ENCODE results near the gene SCARF2. TPM values are rescaled to one million over a fixed set of nuclear protein-coding genes. Genes with fewer than 3 reads are reported as not detected.
"Not testable (repeated sequence)": the region's sequence is repeated elsewhere in the genome, so short reads cannot be mapped to it uniquely, and the experiment has no call there.

SCARF2 gene
- total RNA-seq, 2 donors from 2014 or later, result 49.4 to 108 TPM

GRCh38 chr22:20479612-20480196, 42.1 kb upstream of the SCARF2 start:
- H3K9me3 ChIP-seq, result no peaks in the 10 kb centered on the region
- no peak for ATAC-seq (ENCODE audit: insufficient number of reproducible peaks, low FRiP score, low read depth)
- DNase-seq (ENCODE audit: low spot score), result no peak
- peaks cover 0 to 6% of the 10 kb centered on the region in 2 donors for H3K4me1 ChIP-seq (ENCODE audit: control insufficient read depth in 1 of 2, low read depth in 2 of 2)
- H3K4me3 ChIP-seq, result no peak overlapping the region
- H3K27ac ChIP-seq, result no peak overlapping the region
- no peaks in the 10 kb centered on the region for H3K27me3 ChIP-seq (replicated peaks; ENCODE audit: insufficient read depth)
- TF ChIP-seq, protein P1, sequence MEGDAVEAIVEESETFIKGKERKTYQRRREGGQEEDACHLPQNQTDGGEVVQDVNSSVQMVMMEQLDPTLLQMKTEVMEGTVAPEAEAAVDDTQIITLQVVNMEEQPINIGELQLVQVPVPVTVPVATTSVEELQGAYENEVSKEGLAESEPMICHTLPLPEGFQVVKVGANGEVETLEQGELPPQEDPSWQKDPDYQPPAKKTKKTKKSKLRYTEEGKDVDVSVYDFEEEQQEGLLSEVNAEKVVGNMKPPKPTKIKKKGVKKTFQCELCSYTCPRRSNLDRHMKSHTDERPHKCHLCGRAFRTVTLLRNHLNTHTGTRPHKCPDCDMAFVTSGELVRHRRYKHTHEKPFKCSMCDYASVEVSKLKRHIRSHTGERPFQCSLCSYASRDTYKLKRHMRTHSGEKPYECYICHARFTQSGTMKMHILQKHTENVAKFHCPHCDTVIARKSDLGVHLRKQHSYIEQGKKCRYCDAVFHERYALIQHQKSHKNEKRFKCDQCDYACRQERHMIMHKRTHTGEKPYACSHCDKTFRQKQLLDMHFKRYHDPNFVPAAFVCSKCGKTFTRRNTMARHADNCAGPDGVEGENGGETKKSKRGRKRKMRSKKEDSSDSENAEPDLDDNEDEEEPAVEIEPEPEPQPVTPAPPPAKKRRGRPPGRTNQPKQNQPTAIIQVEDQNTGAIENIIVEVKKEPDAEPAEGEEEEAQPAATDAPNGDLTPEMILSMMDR (IDR thresholded peaks at IDR 0.05), result no peak
- H3K36me3 ChIP-seq, result no peaks in the 10 kb centered on the region

DNA sequence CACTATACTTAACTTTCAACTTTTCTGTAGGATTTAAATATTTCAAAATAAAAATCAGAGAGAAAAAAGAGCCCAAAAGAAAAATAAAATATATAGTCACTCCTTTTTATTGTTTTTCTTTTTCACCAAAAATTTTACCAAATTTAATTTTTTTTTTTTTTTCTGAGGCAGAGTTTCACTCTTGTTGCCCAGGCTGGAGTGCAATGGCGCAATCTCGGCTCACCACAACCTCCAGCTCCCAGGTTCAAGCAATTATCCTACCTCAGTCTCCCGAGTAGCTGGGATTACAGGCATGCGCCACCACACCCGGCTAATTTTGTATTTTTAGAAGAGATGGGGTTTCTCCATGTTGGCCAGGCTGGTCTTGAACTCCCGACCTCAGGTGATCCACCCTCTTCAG, 40.4 kb upstream of the SCARF2 start:
- not testable (repeated sequence) for H3K36me3 ChIP-seq; H3K4me1 ChIP-seq (ENCODE audit: control insufficient read depth in 1 of 2, low read depth in 2 of 2); H3K27ac ChIP-seq; H3K4me3 ChIP-seq; H3K9me3 ChIP-seq; ATAC-seq (ENCODE audit: insufficient number of reproducible peaks, low FRiP score, low read depth); DNase-seq (ENCODE audit: low spot score); H3K27me3 ChIP-seq (replicated peaks; ENCODE audit: insufficient read depth)

- not testable (repeated sequence) for H3K27ac ChIP-seq; H3K9me3 ChIP-seq; H3K4me1 ChIP-seq (ENCODE audit: control insufficient read depth in 1 of 2, low read depth in 2 of 2); ATAC-seq (ENCODE audit: insufficient number of reproducible peaks, low FRiP score, low read depth); DNase-seq (ENCODE audit: low spot score); H3K27me3 ChIP-seq (replicated peaks; ENCODE audit: insufficient read depth); H3K4me3 ChIP-seq
- H3K36me3 ChIP-seq, result peaks cover 10% of the 10 kb centered on the region
Measured at GRCh38 chr22:20475569-20475968, 37.9 kb upstream of the SCARF2 start.

- TF ChIP-seq, protein P1 (IDR thresholded peaks at IDR 0.05), result no peak
- ATAC-seq (ENCODE audit: insufficient number of reproducible peaks, low FRiP score, low read depth), result no peak
- Histone ChIP-seq H3K4me3 (no peak overlapping the region), H3K27me3 (replicated peaks; ENCODE audit: insufficient read depth) (no peaks in the 10 kb centered on the region), H3K4me1 (ENCODE audit: control insufficient read depth in 1 of 2, low read depth in 2 of 2) (peaks cover 0 to 6% of the 10 kb centered on the region in 2 donors), H3K27ac (no peak overlapping the region), H3K36me3 (peaks cover 10% of the 10 kb centered on the region), H3K9me3 (no peaks in the 10 kb centered on the region)
- no peak for DNase-seq (ENCODE audit: low spot score)
Measured at GRCh38 chr22:20475115-20475436, 37.5 kb upstream of the SCARF2 start.

GRCh38 chr22:20472629-20473442, 35.2 kb upstream of the SCARF2 start:
- Histone ChIP-seq H3K36me3 (peaks cover 20% of the 10 kb centered on the region), H3K4me3 (no peak overlapping the region), H3K27me3 (replicated peaks; ENCODE audit: insufficient read depth) (no peaks in the 10 kb centered on the region), H3K9me3 (no peaks in the 10 kb centered on the region), H3K27ac (no peak overlapping the region), H3K4me1 (ENCODE audit: control insufficient read depth in 1 of 2, low read depth in 2 of 2) (peaks cover 0 to 6% of the 10 kb centered on the region in 2 donors)
- TF ChIP-seq, protein P1 (IDR thresholded peaks at IDR 0.05), result no peak
- DNase-seq (ENCODE audit: low spot score), result no peak
- no peak for ATAC-seq (ENCODE audit: insufficient number of reproducible peaks, low FRiP score, low read depth)

- no peak overlapping the region for H3K27ac ChIP-seq
- DNase-seq (ENCODE audit: low spot score) (no peak), ATAC-seq (ENCODE audit: insufficient number of reproducible peaks, low FRiP score, low read depth) (no peak)
- no peaks in the 10 kb centered on the region for H3K9me3 ChIP-seq
- H3K36me3 ChIP-seq, result peaks cover 20% of the 10 kb centered on the region
- peaks cover 0 to 6% of the 10 kb centered on the region in 2 donors for H3K4me1 ChIP-seq (ENCODE audit: control insufficient read depth in 1 of 2, low read depth in 2 of 2)
- no peak overlapping the region for H3K4me3 ChIP-seq
- no peaks in the 10 kb centered on the region for H3K27me3 ChIP-seq (replicated peaks; ENCODE audit: insufficient read depth)
- TF ChIP-seq, protein P1 (IDR thresholded peaks at IDR 0.05), result no peak
Measured at GRCh38 chr22:20471126-20471833, 33.7 kb upstream of the SCARF2 start.

DNA sequence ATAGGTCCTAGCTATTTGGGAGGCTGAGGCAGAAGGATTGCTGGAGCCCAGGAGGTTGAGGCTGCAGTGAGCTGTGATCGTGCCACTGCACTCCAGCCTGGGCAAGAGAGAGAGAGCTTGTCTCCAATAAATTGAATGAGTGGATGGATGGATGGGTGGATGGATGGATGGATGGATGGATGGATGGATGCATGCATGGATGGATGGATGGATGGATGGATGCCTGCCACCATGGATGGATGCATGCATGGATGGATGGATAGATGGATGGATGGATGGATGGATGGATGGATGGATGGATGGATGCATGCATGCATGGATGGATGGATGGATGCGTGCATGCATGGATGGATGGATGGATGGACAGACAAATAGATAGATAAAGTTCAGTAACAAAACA, 32.9 kb upstream of the SCARF2 start:
- H3K36me3 ChIP-seq, result peaks cover 20% of the 10 kb centered on the region
- H3K27me3 ChIP-seq (replicated peaks; ENCODE audit: insufficient read depth); ATAC-seq (ENCODE audit: insufficient number of reproducible peaks, low FRiP score, low read depth); H3K9me3 ChIP-seq; DNase-seq (ENCODE audit: low spot score); H3K27ac ChIP-seq; H3K4me3 ChIP-seq; H3K4me1 ChIP-seq (ENCODE audit: control insufficient read depth in 1 of 2, low read depth in 2 of 2): not testable (repeated sequence)

Measured in thoracic aorta (tissue), 2 donors.